Trophoblast cell (in vitro differentiated cells and primary cell): Measurements from ENCODE around the gene LDLRAD4.

ENCODE experiments used
- DNase-seq, 2 donors: peaks; one replicate each; pipeline ENCODE4 v3.0.0-alpha.2; 2016
- H2AFZ ChIP-seq: 2 replicates; pipeline ENCODE4 v1.6.1; 2013; ENCODE audit warnings: low read length, moderate library complexity, mild to moderate bottlenecking; ENCODE audit not compliant: insufficient read depth, poor library complexity
- H2AK5ac ChIP-seq: 2 replicates; pipeline ENCODE4 v1.6.1; 2013; ENCODE audit warnings: mild to moderate bottlenecking, low read length
- H2BK120ac ChIP-seq: 2 replicates; pipeline ENCODE4 v1.6.1; 2013; ENCODE audit warnings: low read length, mild to moderate bottlenecking, moderate library complexity; ENCODE audit not compliant: insufficient read depth, poor library complexity
- H2BK12ac ChIP-seq: 2 replicates; pipeline ENCODE4 v1.6.1; 2013; ENCODE audit warnings: mild to moderate bottlenecking, low read length, moderate library complexity
- H2BK5ac ChIP-seq: 2 replicates; pipeline ENCODE4 v1.6.1; 2013; ENCODE audit warnings: low read length, low read depth, moderate library complexity, mild to moderate bottlenecking; ENCODE audit not compliant: poor library complexity
- H3K14ac ChIP-seq: 2 replicates; pipeline ENCODE4 v1.6.1; 2013; ENCODE audit warnings: mild to moderate bottlenecking, low read length
- H3K18ac ChIP-seq: 2 replicates; pipeline ENCODE4 v1.6.1; 2013; ENCODE audit warnings: mild to moderate bottlenecking, low read length
- H3K23ac ChIP-seq: 2 replicates; pipeline ENCODE4 v1.6.1; 2013; ENCODE audit warnings: low read length
- H3K27ac ChIP-seq: 2 replicates; pipeline ENCODE4 v1.5.1; 2013; ENCODE audit warnings: low read depth, mild to moderate bottlenecking, inconsistent platforms, low read length, moderate library complexity
- H3K27me3 ChIP-seq: 2 replicates; pipeline ENCODE4 v1.6.1; 2013; ENCODE audit warnings: inconsistent platforms, mild to moderate bottlenecking, low read length, moderate library complexity; ENCODE audit not compliant: insufficient read depth
- H3K36me3 ChIP-seq, 2 experiments: 1 replicate in 1 of 2; 2 replicates in 1 of 2; pipeline ENCODE4 v1.6.1; 2013; ENCODE audit warnings: low read length in 2 of 2, mild to moderate bottlenecking in 2 of 2, moderate library complexity in 1 of 2; ENCODE audit not compliant: insufficient read depth in 2 of 2, control insufficient read depth in 1 of 2
- H3K4ac ChIP-seq: 2 replicates; pipeline ENCODE4 v1.6.1; 2013; ENCODE audit warnings: low read depth, mild to moderate bottlenecking, low read length, moderate library complexity
- H3K4me1 ChIP-seq, 2 experiments: 1 replicate in 1 of 2; 2 replicates in 1 of 2; pipeline ENCODE4 v1.6.1; 2013; ENCODE audit warnings: low read length in 2 of 2, mild to moderate bottlenecking in 2 of 2, moderate library complexity in 1 of 2; ENCODE audit not compliant: insufficient read depth in 2 of 2, control insufficient read depth in 1 of 2
- H3K4me2 ChIP-seq: 2 replicates; pipeline ENCODE4 v1.6.1; 2013; ENCODE audit warnings: inconsistent platforms, mild to moderate bottlenecking, low read length, moderate library complexity
- H3K4me3 ChIP-seq: 2 replicates; pipeline ENCODE4 v1.5.1; 2013; ENCODE audit warnings: mild to moderate bottlenecking, low read depth, low read length, inconsistent platforms
- H3K79me1 ChIP-seq: one replicate; pipeline ENCODE4 v1.6.1; 2013; ENCODE audit warnings: low read length
- H3K79me2 ChIP-seq: 2 replicates; pipeline ENCODE4 v1.6.1; 2013; ENCODE audit warnings: low read length, mild to moderate bottlenecking; ENCODE audit not compliant: control insufficient read depth, insufficient read depth, poor library complexity
- H3K9ac ChIP-seq: 2 replicates; pipeline ENCODE4 v1.6.1; 2013; ENCODE audit warnings: mild to moderate bottlenecking, low read length
- H3K9me3 ChIP-seq: 2 replicates; pipeline ENCODE4 v1.6.1; 2013; ENCODE audit warnings: low read depth, mild to moderate bottlenecking, control low read depth, inconsistent platforms, low read length; ENCODE audit not compliant: insufficient read depth
- H4K12ac ChIP-seq: 2 replicates; pipeline ENCODE4 v1.6.1; 2013; ENCODE audit warnings: low read depth, mild to moderate bottlenecking, low read length, moderate library complexity
- H4K8ac ChIP-seq: 2 replicates; pipeline ENCODE4 v1.6.1; 2013; ENCODE audit warnings: low read depth, mild to moderate bottlenecking, low read length, moderate library complexity
- H4K91ac ChIP-seq: one replicate; pipeline ENCODE4 v1.6.1; 2013; ENCODE audit warnings: low read depth, mild to moderate bottlenecking, low read length, moderate library complexity
- whole genome bisulfite sequencing: extraction: QIAGEN DNeasy Blood & Tissue Kit; methylation state at CpG from one replicate; pipeline ENCODE4 v1.1.7; 2013; ENCODE audit warnings: missing lambda C conversion rate; ENCODE audit not compliant: insufficient read length, insufficient coverage; ENCODE audit errors: extremely low coverage; 5-methylcytosine and 5-hydroxymethylcytosine counted together

Gene LDLRAD4

DNA sequence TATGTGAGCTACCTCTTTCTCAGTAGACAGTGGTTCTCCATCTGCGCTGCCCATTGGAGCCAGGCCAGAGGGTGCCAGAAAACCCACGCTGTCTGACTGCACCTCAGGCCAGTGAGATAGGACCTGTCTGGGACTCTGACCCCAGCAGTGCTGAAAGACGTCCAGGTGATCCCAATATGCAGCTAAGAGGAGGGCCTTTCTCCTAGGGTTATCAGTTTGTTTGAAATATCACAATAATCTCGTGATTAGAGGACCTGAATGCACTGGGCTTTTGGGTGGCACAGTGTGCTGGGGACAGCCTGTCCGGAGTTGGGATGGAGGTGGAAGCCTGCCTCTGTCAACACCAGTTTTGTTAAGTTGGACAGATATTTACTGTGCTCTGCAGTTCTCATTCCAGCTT lies 216.3 kb downstream of the LDLRAD4 start:
- Histone ChIP-seq H3K14ac (no peak overlapping the region), H3K18ac (no peak overlapping the region), H2BK120ac (no peak overlapping the region), H2BK12ac (no peak overlapping the region), H3K9me3 (peaks cover 1% of the 10 kb centered on the region), H3K79me2 (no peaks in the 10 kb centered on the region), H4K8ac (no peak overlapping the region), H3K27me3 (no peaks in the 10 kb centered on the region), H3K36me3 (no peaks in the 10 kb centered on the region), H3K4me1 (peaks cover 0 to 3% of the 10 kb centered on the region in 2 experiments), H3K4me2 (no peak overlapping the region), H3K4me3 (no peak overlapping the region), H3K27ac (no peak overlapping the region), H4K91ac (no peak overlapping the region), H4K12ac (no peak overlapping the region), H3K23ac (no peak overlapping the region), H3K9ac (no peak overlapping the region), H3K79me1 (no peaks in the 10 kb centered on the region), H2AFZ (no peak overlapping the region), H2AK5ac (no peak overlapping the region), H3K4ac (no peak overlapping the region), H2BK5ac (no peak overlapping the region)
- WGBS, result no CpG with 5 or more reads among the region's 5 CpGs
- no peak for DNase-seq

DNA sequence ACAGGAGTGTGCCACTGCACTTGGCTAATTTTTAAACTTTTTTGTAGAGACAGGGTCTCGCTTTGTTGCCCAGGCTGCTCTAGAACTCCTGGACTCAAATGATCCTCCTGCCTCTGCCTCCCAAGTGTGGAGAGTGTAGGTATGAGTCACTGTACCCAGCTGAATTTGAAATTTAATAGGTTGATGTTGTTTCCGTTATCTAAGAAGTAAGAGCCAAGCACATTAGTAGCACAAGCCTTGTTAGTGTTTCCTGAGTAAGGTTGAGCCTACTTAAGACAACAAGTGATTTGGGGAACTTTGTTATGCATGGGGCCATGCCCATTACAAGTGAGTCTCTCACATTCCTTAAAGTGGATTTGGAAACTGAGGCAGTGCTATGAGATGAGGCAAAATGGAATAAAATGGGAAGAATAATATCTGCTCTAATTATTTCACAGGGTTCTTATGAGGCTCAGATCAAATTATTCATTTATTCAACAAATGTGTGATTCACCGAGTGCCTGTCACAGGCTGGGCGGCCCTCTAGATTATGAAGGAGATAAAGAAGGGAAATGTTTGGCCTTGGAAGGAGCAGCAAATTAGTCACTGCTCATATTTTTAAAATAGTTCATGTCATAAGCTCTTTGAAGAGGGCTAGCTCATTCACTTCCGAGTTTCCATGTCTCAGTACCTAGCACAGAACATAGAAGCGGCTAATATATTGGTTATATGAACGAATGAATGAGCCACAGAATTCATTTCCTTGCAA lies 217.2 kb downstream of the LDLRAD4 start:
- Histone ChIP-seq H3K4ac (no peak overlapping the region), H3K4me2 (no peak overlapping the region), H3K4me1 (peaks cover 0 to 3% of the 10 kb centered on the region in 2 experiments), H2AFZ (no peak overlapping the region), H3K79me1 (no peaks in the 10 kb centered on the region), H3K9ac (no peak overlapping the region), H2BK12ac (no peak overlapping the region), H2BK120ac (no peak overlapping the region), H3K18ac (no peak overlapping the region), H4K12ac (no peak overlapping the region), H3K23ac (no peak overlapping the region), H2AK5ac (no peak overlapping the region), H3K9me3 (peaks cover 1% of the 10 kb centered on the region), H4K91ac (no peak overlapping the region), H2BK5ac (no peak overlapping the region), H4K8ac (no peak overlapping the region), H3K27ac (no peak overlapping the region), H3K14ac (no peak overlapping the region), H3K36me3 (no peaks in the 10 kb centered on the region), H3K27me3 (no peaks in the 10 kb centered on the region), H3K79me2 (no peaks in the 10 kb centered on the region), H3K4me3 (no peak overlapping the region)
- WGBS, result no CpG with 5 or more reads among the region's 7 CpGs
- peak; percentile 49 to 69 for DNase-seq

DNA sequence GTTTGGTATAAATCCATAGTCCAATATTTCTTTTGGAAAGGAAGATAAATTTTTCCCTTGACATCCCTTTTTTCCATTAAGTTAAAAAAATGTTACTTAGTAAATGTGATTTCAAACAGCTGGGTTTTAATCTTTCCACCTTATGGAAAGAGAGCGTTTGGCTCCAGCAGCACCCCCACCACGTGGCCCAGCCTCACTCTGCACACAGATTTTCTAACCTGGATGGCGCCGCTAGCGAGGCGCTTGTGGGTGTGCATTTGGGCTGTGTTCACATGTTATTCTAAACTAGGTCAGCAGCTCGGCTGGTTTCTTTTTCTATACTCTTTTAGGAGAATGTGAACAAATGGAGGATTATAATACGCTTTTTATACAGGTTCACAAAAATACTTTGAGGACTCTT lies 218.0 kb downstream of the LDLRAD4 start:
- Histone ChIP-seq H3K4me2 (no peak overlapping the region), H2AK5ac (no peak overlapping the region), H4K8ac (no peak overlapping the region), H2BK12ac (no peak overlapping the region), H3K79me1 (no peaks in the 10 kb centered on the region), H3K4me3 (no peak overlapping the region), H3K4ac (no peak overlapping the region), H3K79me2 (no peaks in the 10 kb centered on the region), H3K36me3 (no peaks in the 10 kb centered on the region), H2AFZ (no peak overlapping the region), H2BK5ac (no peak overlapping the region), H3K27me3 (no peaks in the 10 kb centered on the region), H3K9ac (no peak overlapping the region), H3K14ac (no peak overlapping the region), H3K9me3 (peaks cover 1% of the 10 kb centered on the region), H3K18ac (no peak overlapping the region), H3K4me1 (peaks cover 0 to 3% of the 10 kb centered on the region in 2 experiments), H4K12ac (no peak overlapping the region), H3K23ac (no peak overlapping the region), H2BK120ac (no peak overlapping the region), H4K91ac (no peak overlapping the region), H3K27ac (no peak overlapping the region)
- WGBS, result no CpG with 5 or more reads among the region's 8 CpGs
- no peak for DNase-seq

DNA sequence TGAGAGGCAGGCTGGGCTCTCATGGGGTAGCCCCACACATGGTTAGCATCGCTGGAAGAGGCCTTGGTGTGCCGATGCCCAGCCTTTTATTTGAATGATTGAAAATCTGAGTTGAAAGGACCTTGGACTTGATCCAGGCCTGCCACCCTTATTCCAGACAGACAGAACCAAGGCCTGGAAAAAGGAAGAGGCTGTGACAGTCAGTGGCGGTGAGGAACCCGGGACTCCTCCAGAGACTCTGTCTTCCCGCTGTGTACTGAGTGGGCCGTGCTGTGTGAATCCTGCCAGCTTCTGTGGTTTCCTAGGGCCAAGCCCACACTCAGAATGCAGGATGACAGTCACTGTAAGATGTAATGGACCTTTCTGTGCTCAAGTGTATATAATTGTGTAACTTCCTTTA lies 218.5 kb downstream of the LDLRAD4 start:
- no peak overlapping the region for H4K91ac ChIP-seq
- no CpG with 5 or more reads among the region's 6 CpGs for WGBS
- no peaks in the 10 kb centered on the region for H3K4me1 ChIP-seq
- H2BK120ac ChIP-seq, result no peak overlapping the region
- no peak overlapping the region for H4K8ac ChIP-seq
- no peaks in the 10 kb centered on the region for H3K79me2 ChIP-seq
- H2BK5ac ChIP-seq, result no peak overlapping the region
- H3K14ac ChIP-seq, result no peak overlapping the region
- H3K4me3 ChIP-seq, result no peak overlapping the region
- H3K79me1 ChIP-seq, result no peaks in the 10 kb centered on the region
- DNase-seq, result no peak
- H3K9ac ChIP-seq, result no peak overlapping the region
- no peak overlapping the region for H3K27ac ChIP-seq
- no peak overlapping the region for H3K23ac ChIP-seq
- no peak overlapping the region for H2AFZ ChIP-seq
- H4K12ac ChIP-seq, result no peak overlapping the region
- no peak overlapping the region for H3K4me2 ChIP-seq
- H3K9me3 ChIP-seq, result peaks cover 1% of the 10 kb centered on the region
- no peak overlapping the region for H3K4ac ChIP-seq
- no peak overlapping the region for H3K18ac ChIP-seq
- no peak overlapping the region for H2BK12ac ChIP-seq
- H2AK5ac ChIP-seq, result no peak overlapping the region
- H3K27me3 ChIP-seq, result no peaks in the 10 kb centered on the region
- no peaks in the 10 kb centered on the region for H3K36me3 ChIP-seq
